ENCODE measurements around the gene PRSS16.

Gene PRSS16

DNA sequence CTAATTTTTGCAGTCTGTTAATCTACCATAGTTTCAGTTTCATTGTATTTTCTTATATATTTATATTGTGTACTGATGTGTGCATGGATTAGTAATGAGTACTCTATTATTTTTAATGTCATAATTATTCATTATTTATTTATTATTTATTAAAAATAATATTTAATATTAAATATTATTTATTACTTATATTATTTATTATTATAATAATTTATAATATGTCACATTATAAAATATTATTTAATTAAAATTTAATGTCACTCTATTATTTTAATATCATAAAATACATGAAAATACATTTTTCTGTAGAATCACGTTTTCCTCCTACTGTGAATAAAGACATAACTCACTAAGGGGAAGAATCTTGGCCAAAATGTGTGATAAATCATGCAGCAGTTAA is 34.1 kb downstream of the PRSS16 start:
- no peak overlapping the region for H3K4me3 ChIP-seq (ENCODE audit: control insufficient read depth in 1 of 7, extremely low read depth in 1 of 7, insufficient read depth in 4 of 7, low read depth in 2 of 7, low read length in 6 of 7)
- DNase-seq = no peak
- ChIA-PET CTCF (no interaction called here), POLR2A (no interaction called here)
- no peaks in the 10 kb centered on the region for H3K36me3 ChIP-seq (ENCODE audit: control insufficient read depth in 4 of 4, insufficient read depth in 4 of 4, low read length in 3 of 4)
- peaks cover 30 to 95% (median 53%) of the 10 kb centered on the region in 5 experiments for H3K27me3 ChIP-seq (replicated peaks in 2 of 5; ENCODE audit: control insufficient read depth in 4 of 5, insufficient read depth in 5 of 5, low read length in 4 of 5)
- H3K4me1 ChIP-seq (ENCODE audit: control extremely low read depth in 1 of 4, control insufficient read depth in 4 of 4, insufficient read depth in 4 of 4, low read length in 3 of 4) = peaks cover 0 to 12% (median 8%) of the 10 kb centered on the region in 4 experiments
- no peak overlapping the region for H3K27ac ChIP-seq (ENCODE audit: insufficient read depth in 1 of 2, low read depth in 1 of 2, low read length in 2 of 2, poor library complexity in 1 of 2, severe bottlenecking in 2 of 2)
- no CpG with 5 or more reads among the region's 1 CpG for WGBS (ENCODE audit: insufficient coverage)
- H3K9me3 ChIP-seq (ENCODE audit: control extremely low read depth in 1 of 5, control insufficient read depth in 4 of 5, insufficient read depth in 2 of 5, low read depth in 1 of 5, low read length in 4 of 5) = peaks cover 5 to 36% (median 13%) of the 10 kb centered on the region in 5 experiments

DNA sequence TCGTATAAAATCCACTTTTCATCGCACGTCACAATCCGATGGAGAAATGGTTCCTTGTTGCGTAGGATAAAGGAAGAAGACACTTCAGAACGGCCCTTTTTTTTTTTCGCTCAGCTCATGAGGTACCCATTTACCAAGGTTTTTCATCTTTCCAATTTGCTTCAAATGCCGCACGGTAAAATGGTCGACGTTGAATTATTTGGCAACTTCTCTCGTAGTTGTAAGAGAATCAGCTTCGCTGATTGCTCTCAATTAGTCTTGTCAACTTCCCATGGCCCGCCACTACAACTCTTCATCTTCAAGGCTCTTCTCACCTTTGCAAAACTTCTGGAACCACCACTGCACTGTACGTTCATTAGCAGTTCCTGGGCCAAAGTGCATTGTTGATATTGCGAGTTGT is 35.8 kb downstream of the PRSS16 start:
- Histone ChIP-seq H3K4me1 (ENCODE audit: control extremely low read depth in 1 of 4, control insufficient read depth in 4 of 4, insufficient read depth in 4 of 4, low read length in 3 of 4) (peaks cover 0 to 12% (median 8%) of the 10 kb centered on the region in 4 experiments), H3K4me3 (ENCODE audit: control insufficient read depth in 1 of 7, extremely low read depth in 1 of 7, insufficient read depth in 4 of 7, low read depth in 2 of 7, low read length in 6 of 7) (no peak overlapping the region), H3K9me3 (ENCODE audit: control extremely low read depth in 1 of 5, control insufficient read depth in 4 of 5, insufficient read depth in 2 of 5, low read depth in 1 of 5, low read length in 4 of 5) (peaks cover 5 to 39% (median 13%) of the 10 kb centered on the region in 5 experiments), H3K36me3 (ENCODE audit: control insufficient read depth in 4 of 4, insufficient read depth in 4 of 4, low read length in 3 of 4) (no peaks in the 10 kb centered on the region), H3K27ac (ENCODE audit: insufficient read depth in 1 of 2, low read depth in 1 of 2, low read length in 2 of 2, poor library complexity in 1 of 2, severe bottlenecking in 2 of 2) (no peak overlapping the region), H3K27me3 (replicated peaks in 2 of 5; ENCODE audit: control insufficient read depth in 4 of 5, insufficient read depth in 5 of 5, low read length in 4 of 5) (peaks cover 32 to 95% (median 53%) of the 10 kb centered on the region in 5 experiments)
- WGBS (ENCODE audit: insufficient coverage) = 12% methylated on average over 15 of the region's 16 CpGs
- DNase-seq = no peak
- ChIA-PET POLR2A (no interaction called here), CTCF (no interaction called here)

DNA sequence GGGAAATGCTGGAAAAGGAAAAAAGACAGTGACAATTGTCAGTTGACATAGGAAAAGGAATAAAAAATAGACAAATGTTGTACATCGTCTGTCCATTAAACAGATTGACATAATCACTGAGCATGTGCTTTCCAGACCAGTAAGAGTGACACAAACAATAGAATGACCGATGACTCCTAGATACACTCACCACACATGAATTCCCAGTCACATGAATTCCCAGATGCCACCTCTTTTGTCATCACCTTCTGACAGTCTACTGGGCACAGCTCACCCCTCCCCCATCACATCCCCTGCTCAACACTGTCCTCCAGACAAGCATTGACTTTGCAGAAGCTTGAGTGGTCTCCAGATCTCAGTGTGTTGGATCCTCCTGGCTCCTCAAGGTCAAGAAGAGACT is 38.6 kb downstream of the PRSS16 start:
- Histone ChIP-seq H3K27ac (ENCODE audit: insufficient read depth in 1 of 2, low read depth in 1 of 2, low read length in 2 of 2, poor library complexity in 1 of 2, severe bottlenecking in 2 of 2) (no peak overlapping the region), H3K9me3 (ENCODE audit: control extremely low read depth in 1 of 5, control insufficient read depth in 4 of 5, insufficient read depth in 2 of 5, low read depth in 1 of 5, low read length in 4 of 5) (peaks cover 5 to 44% (median 16%) of the 10 kb centered on the region in 5 experiments), H3K36me3 (ENCODE audit: control insufficient read depth in 4 of 4, insufficient read depth in 4 of 4, low read length in 3 of 4) (no peaks in the 10 kb centered on the region), H3K4me1 (ENCODE audit: control extremely low read depth in 1 of 4, control insufficient read depth in 4 of 4, insufficient read depth in 4 of 4, low read length in 3 of 4) (no peaks in the 10 kb centered on the region), H3K27me3 (replicated peaks in 2 of 5; ENCODE audit: control insufficient read depth in 4 of 5, insufficient read depth in 5 of 5, low read length in 4 of 5) (peaks cover 39 to 97% (median 62%) of the 10 kb centered on the region in 5 experiments), H3K4me3 (ENCODE audit: control insufficient read depth in 1 of 7, extremely low read depth in 1 of 7, insufficient read depth in 4 of 7, low read depth in 2 of 7, low read length in 6 of 7) (no peak overlapping the region)
- CTCF ChIA-PET = interaction anchor here (0.9 kb wide), 1 partner anchor 267 kb away, joined by 3 read pairs; no protein-coding TSS in a partner anchor
- DNase-seq = no peak
- POLR2A ChIA-PET = no interaction called here
- WGBS (ENCODE audit: insufficient coverage) = 100% methylated on average over 1 of the region's 2 CpGs

DNA sequence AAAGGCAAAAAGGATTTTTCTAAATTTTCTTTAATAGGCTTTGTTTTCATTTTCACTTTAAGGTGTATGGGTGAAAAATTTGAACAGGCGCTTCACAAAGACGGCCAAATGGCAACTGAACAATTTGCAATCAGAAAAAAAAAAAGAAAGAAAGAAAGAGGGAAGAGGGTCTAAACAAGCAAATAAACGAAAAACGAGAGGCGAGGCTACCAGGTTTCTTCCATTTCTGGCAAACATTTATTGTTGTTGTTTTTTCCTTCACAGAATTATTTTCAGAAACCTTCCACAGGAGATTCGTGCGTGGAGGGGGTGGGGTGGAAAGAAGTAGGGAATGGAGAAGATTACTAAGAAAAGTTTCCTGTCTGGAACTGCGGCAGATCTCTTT is 40.2 kb downstream of the PRSS16 start:
- ChIA-PET POLR2A (no interaction called here), CTCF (no interaction called here)
- no peaks in the 10 kb centered on the region for H3K4me1 ChIP-seq (ENCODE audit: control extremely low read depth in 1 of 4, control insufficient read depth in 4 of 4, insufficient read depth in 4 of 4, low read length in 3 of 4)
- peaks cover 4 to 50% (median 20%) of the 10 kb centered on the region in 5 experiments for H3K9me3 ChIP-seq (ENCODE audit: control extremely low read depth in 1 of 5, control insufficient read depth in 4 of 5, insufficient read depth in 2 of 5, low read depth in 1 of 5, low read length in 4 of 5)
- no peak overlapping the region for H3K4me3 ChIP-seq (ENCODE audit: control insufficient read depth in 1 of 7, extremely low read depth in 1 of 7, insufficient read depth in 4 of 7, low read depth in 2 of 7, low read length in 6 of 7)
- 7% methylated on average over 6 of the region's 8 CpGs for WGBS (ENCODE audit: insufficient coverage)
- H3K27ac ChIP-seq (ENCODE audit: insufficient read depth in 1 of 2, low read depth in 1 of 2, low read length in 2 of 2, poor library complexity in 1 of 2, severe bottlenecking in 2 of 2) = no peak overlapping the region
- no peaks in the 10 kb centered on the region for H3K36me3 ChIP-seq (ENCODE audit: control insufficient read depth in 4 of 4, insufficient read depth in 4 of 4, low read length in 3 of 4)
- no peak for DNase-seq
- H3K27me3 ChIP-seq (replicated peaks in 2 of 5; ENCODE audit: control insufficient read depth in 4 of 5, insufficient read depth in 5 of 5, low read length in 4 of 5) = peaks cover 42 to 100% (median 66%) of the 10 kb centered on the region in 5 experiments

DNA sequence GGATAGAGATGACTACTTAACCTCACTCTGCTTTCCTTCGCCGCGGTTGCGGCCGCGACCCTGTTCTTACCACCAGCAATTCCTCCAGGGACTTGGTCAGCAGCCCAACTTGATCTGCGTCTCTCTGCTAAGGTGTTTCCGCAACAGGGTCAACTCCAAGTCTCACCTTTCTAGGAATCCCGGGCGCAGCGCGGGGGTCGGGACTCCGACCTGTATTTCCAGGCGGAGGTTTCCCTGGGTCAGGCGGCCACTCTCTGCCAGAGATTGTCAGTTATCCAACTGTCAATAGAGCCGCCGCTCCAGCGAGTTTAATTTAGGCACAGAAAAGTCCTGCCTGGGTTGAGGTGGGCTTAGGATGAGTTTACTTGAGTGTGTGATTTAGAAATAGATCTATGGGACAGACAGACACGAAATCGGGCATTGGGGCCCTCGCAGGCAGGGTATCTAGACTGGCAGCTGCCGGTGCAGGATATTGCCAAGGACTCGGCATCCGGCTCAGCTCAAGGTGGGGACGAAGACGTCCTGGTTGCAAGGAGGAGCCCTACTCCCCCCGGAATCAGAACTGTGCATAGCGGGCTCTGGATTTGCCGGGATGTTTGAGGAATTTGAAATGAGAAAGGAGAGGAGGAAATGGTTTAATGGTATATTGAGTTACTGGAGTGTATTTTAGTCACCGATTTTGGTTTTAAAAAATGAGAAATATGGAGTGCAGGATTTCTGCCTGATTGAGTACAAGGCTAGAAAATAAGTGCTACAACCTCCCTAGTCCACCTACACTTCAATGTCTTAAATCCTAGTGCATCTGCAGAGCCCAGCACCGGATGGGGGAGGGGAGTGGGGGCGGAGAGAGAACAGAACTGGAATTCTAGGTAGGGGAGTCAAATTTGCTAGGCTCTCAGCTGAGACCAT is 40.9 kb downstream of the PRSS16 start:
- Histone ChIP-seq H3K27ac (ENCODE audit: insufficient read depth in 1 of 2, low read depth in 1 of 2, low read length in 2 of 2, poor library complexity in 1 of 2, severe bottlenecking in 2 of 2) (peak overlapping the region in 1 of 2 experiments; percentile 30), H3K36me3 (ENCODE audit: control insufficient read depth in 4 of 4, insufficient read depth in 4 of 4, low read length in 3 of 4) (no peaks in the 10 kb centered on the region), H3K4me1 (ENCODE audit: control extremely low read depth in 1 of 4, control insufficient read depth in 4 of 4, insufficient read depth in 4 of 4, low read length in 3 of 4) (no peaks in the 10 kb centered on the region), H3K9me3 (ENCODE audit: control extremely low read depth in 1 of 5, control insufficient read depth in 4 of 5, insufficient read depth in 2 of 5, low read depth in 1 of 5, low read length in 4 of 5) (peaks cover 1 to 48% (median 21%) of the 10 kb centered on the region in 5 experiments), H3K4me3 (ENCODE audit: control insufficient read depth in 1 of 7, extremely low read depth in 1 of 7, insufficient read depth in 4 of 7, low read depth in 2 of 7, low read length in 6 of 7) (peak overlapping the region in 1 of 7 experiments; percentile 11), H3K27me3 (replicated peaks in 2 of 5; ENCODE audit: control insufficient read depth in 4 of 5, insufficient read depth in 5 of 5, low read length in 4 of 5) (peaks cover 37 to 100% (median 65%) of the 10 kb centered on the region in 5 experiments)
- ChIA-PET CTCF (no interaction called here), POLR2A (no interaction called here)
- WGBS (ENCODE audit: insufficient coverage) = 7% methylated on average over 22 of the region's 33 CpGs
- DNase-seq = no peak

DNA sequence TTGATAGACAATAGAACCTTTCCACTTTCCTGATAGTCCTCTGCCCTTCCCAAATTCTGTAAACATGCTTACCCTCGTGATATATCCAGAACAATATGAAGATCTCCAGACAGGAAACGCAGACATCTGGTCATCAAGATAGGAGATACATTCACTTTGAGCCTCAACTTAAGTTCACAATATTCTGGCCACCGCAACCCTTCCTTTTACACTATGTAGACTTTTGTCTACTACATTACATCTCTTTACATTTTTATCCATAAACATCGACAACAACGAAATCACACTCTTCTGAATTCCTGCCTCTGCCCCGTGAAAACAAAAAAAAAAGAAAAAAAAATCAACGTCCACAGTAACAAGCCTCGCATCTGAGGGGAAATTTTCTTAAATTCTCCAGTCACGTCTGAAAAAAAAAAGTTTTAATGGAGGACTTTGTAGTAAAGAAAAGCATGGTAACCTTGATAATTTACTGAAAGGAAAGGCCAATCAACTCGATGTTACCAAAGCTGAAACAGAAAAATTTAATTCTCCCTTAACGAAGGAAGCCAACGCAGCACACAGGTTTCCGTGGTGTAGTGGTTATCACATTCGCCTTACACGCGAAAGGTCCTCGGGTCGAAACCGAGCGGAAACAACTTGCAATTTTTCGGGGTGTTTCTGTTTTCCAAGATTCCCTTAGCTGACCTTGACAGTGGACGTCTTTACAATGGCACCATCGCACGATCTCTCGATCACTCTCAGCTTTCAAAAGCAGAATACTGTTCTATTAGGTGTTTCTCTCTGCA is 42.8 kb downstream of the PRSS16 start:
- POLR2A ChIA-PET = interaction anchor here (0.5 kb wide), 1 partner anchor 80 kb away, joined by 3 read pairs; no protein-coding TSS in a partner anchor
- Histone ChIP-seq H3K4me1 (ENCODE audit: control extremely low read depth in 1 of 4, control insufficient read depth in 4 of 4, insufficient read depth in 4 of 4, low read length in 3 of 4) (no peaks in the 10 kb centered on the region), H3K4me3 (ENCODE audit: control insufficient read depth in 1 of 7, extremely low read depth in 1 of 7, insufficient read depth in 4 of 7, low read depth in 2 of 7, low read length in 6 of 7) (no peak overlapping the region), H3K9me3 (ENCODE audit: control extremely low read depth in 1 of 5, control insufficient read depth in 4 of 5, insufficient read depth in 2 of 5, low read depth in 1 of 5, low read length in 4 of 5) (peaks cover 0 to 56% (median 15%) of the 10 kb centered on the region in 5 experiments), H3K36me3 (ENCODE audit: control insufficient read depth in 4 of 4, insufficient read depth in 4 of 4, low read length in 3 of 4) (no peaks in the 10 kb centered on the region), H3K27ac (ENCODE audit: insufficient read depth in 1 of 2, low read depth in 1 of 2, low read length in 2 of 2, poor library complexity in 1 of 2, severe bottlenecking in 2 of 2) (peak overlapping the region in 1 of 2 experiments; percentile 15), H3K27me3 (replicated peaks in 2 of 5; ENCODE audit: control insufficient read depth in 4 of 5, insufficient read depth in 5 of 5, low read length in 4 of 5) (peaks cover 41 to 100% (median 72%) of the 10 kb centered on the region in 5 experiments)
- CTCF ChIA-PET = no interaction called here
- no peak for DNase-seq
- WGBS (ENCODE audit: insufficient coverage) = 10% methylated on average over 15 of the region's 25 CpGs
